ENCODE results near the gene IFNG. TPM values are rescaled to one million over a fixed set of nuclear protein-coding genes. Genes with fewer than 3 reads are reported as not detected.
"Not testable (repeated sequence)": the region's sequence is repeated elsewhere in the genome, so short reads cannot be mapped to it uniquely, and the experiment has no call there.

IFNG gene
- total RNA-seq, 2 donors from 2014 or later: 20,993 to 58,992 TPM

- peak overlapping the region; percentile 96 to 97 for H3K27ac Mint-ChIP-seq
- peaks cover 25% of the 10 kb centered on the region for H3K36me3 Mint-ChIP-seq
Observed at GRCh38 chr12:68178774-68179439, 19.4 kb upstream of the IFNG start.

GRCh38 chr12:68178184-68178583 lies 18.6 kb upstream of the IFNG start:
- Mint-ChIP-seq H3K4me1 (ENCODE audit: low read depth in 2 of 2) (peaks cover 79 to 90% of the 10 kb centered on the region in 2 donors), H3K36me3 (peaks cover 28% of the 10 kb centered on the region), H3K4me3 (peak overlapping the region; percentile 90), H3K9me3 (peaks cover 6% of the 10 kb centered on the region), H3K27me3 (no peaks in the 10 kb centered on the region), H3K27ac (peak overlapping the region; percentile 96 to 97)
- ATAC-seq (peak in 1 of 2 donors; percentile 1), DNase-seq (ENCODE audit: low spot score) (no peak)

More at GRCh38 chr12:68178774-68179439, 19.4 kb upstream of the IFNG start:
- no peaks in the 10 kb centered on the region for H3K27me3 Mint-ChIP-seq
- peaks cover 6% of the 10 kb centered on the region for H3K9me3 Mint-ChIP-seq
- peaks cover 77 to 90% of the 10 kb centered on the region in 2 donors for H3K4me1 Mint-ChIP-seq (ENCODE audit: low read depth in 2 of 2)
- DNase-seq (ENCODE audit: low spot score) (no peak), ATAC-seq (no peak)
- H3K4me3 Mint-ChIP-seq: peak overlapping the region; percentile 90

GRCh38 chr12:68177562-68177961 lies 18.0 kb upstream of the IFNG start:
- ATAC-seq: no peak
- H3K9me3 Mint-ChIP-seq: peaks cover 6% of the 10 kb centered on the region
- no peaks in the 10 kb centered on the region for H3K27me3 Mint-ChIP-seq
- peak overlapping the region; percentile 90 for H3K4me3 Mint-ChIP-seq
- no peak for DNase-seq (ENCODE audit: low spot score)
- peak overlapping the region; percentile 96 to 97 for H3K27ac Mint-ChIP-seq
- H3K36me3 Mint-ChIP-seq: peaks cover 28% of the 10 kb centered on the region
- H3K4me1 Mint-ChIP-seq (ENCODE audit: low read depth in 2 of 2): peaks cover 74 to 84% of the 10 kb centered on the region in 2 donors

GRCh38 chr12:68176257-68176656 lies 16.7 kb upstream of the IFNG start:
- peaks cover 72 to 87% of the 10 kb centered on the region in 2 donors for H3K4me1 Mint-ChIP-seq (ENCODE audit: low read depth in 2 of 2)
- DNase-seq (ENCODE audit: low spot score): peak; percentile 69
- H3K27me3 Mint-ChIP-seq: no peaks in the 10 kb centered on the region
- H3K9me3 Mint-ChIP-seq: peaks cover 6% of the 10 kb centered on the region
- peak overlapping the region; percentile 96 to 97 for H3K27ac Mint-ChIP-seq
- no peak for ATAC-seq
- peaks cover 28% of the 10 kb centered on the region for H3K36me3 Mint-ChIP-seq
- H3K4me3 Mint-ChIP-seq: peak overlapping the region; percentile 90

- DNase-seq (ENCODE audit: low spot score): peak; percentile 94
- peak; percentile 84 to 89 for ATAC-seq
- Mint-ChIP-seq H3K4me3 (peak overlapping the region; percentile 90), H3K36me3 (peaks cover 24% of the 10 kb centered on the region), H3K4me1 (ENCODE audit: low read depth in 2 of 2) (peaks cover 69 to 80% of the 10 kb centered on the region in 2 donors), H3K9me3 (peaks cover 4% of the 10 kb centered on the region), H3K27ac (peak overlapping the region; percentile 96 to 97), H3K27me3 (no peaks in the 10 kb centered on the region)
Observed at GRCh38 chr12:68175557-68176061, 16.1 kb upstream of the IFNG start.

GRCh38 chr12:68174761-68175160 lies 15.2 kb upstream of the IFNG start:
- H3K4me1 Mint-ChIP-seq (ENCODE audit: low read depth in 2 of 2): peaks cover 64 to 75% of the 10 kb centered on the region in 2 donors
- ATAC-seq; DNase-seq (ENCODE audit: low spot score); H3K9me3 Mint-ChIP-seq; H3K27me3 Mint-ChIP-seq: not testable (repeated sequence)
- H3K4me3 Mint-ChIP-seq: peak overlapping the region; percentile 90
- H3K36me3 Mint-ChIP-seq: peaks cover 22% of the 10 kb centered on the region
- peak overlapping the region; percentile 96 to 97 for H3K27ac Mint-ChIP-seq

- Mint-ChIP-seq H3K9me3 (peaks cover under 1% of the 10 kb centered on the region), H3K27ac (peak overlapping the region; percentile 96 to 97), H3K4me3 (peak overlapping the region; percentile 90), H3K36me3 (peaks cover 25% of the 10 kb centered on the region), H3K27me3 (no peaks in the 10 kb centered on the region), H3K4me1 (ENCODE audit: low read depth in 2 of 2) (peaks cover 67 to 76% of the 10 kb centered on the region in 2 donors)
- DNase-seq (ENCODE audit: low spot score): no peak
- no peak for ATAC-seq
Observed at GRCh38 chr12:68173792-68174191, 14.3 kb upstream of the IFNG start.

GRCh38 chr12:68170726-68171125 lies 11.2 kb upstream of the IFNG start:
- no peaks in the 10 kb centered on the region for H3K9me3 Mint-ChIP-seq
- no peak for DNase-seq (ENCODE audit: low spot score)
- no peak for ATAC-seq
- H3K27me3 Mint-ChIP-seq: no peaks in the 10 kb centered on the region
- H3K27ac Mint-ChIP-seq: peak overlapping the region; percentile 96 to 97
- H3K4me1 Mint-ChIP-seq (ENCODE audit: low read depth in 2 of 2): peaks cover 57 to 74% of the 10 kb centered on the region in 2 donors
- H3K36me3 Mint-ChIP-seq: peaks cover 21% of the 10 kb centered on the region
- peak overlapping the region; percentile 26 for H3K4me3 Mint-ChIP-seq

- Mint-ChIP-seq H3K36me3 (peaks cover 14% of the 10 kb centered on the region), H3K9me3 (no peaks in the 10 kb centered on the region), H3K4me3 (peak overlapping the region; percentile 73), H3K4me1 (ENCODE audit: low read depth in 2 of 2) (peaks cover 52 to 74% of the 10 kb centered on the region in 2 donors), H3K27ac (peak overlapping the region; percentile 96 to 97), H3K27me3 (no peaks in the 10 kb centered on the region)
- DNase-seq (ENCODE audit: low spot score): no peak
- ATAC-seq: peak; percentile 63 to 70
Observed at GRCh38 chr12:68169213-68169889, 9.8 kb upstream of the IFNG start.

GRCh38 chr12:68166317-68166831 lies 6.8 kb upstream of the IFNG start:
- H3K36me3 Mint-ChIP-seq: peaks cover 7% of the 10 kb centered on the region
- peak overlapping the region; percentile 96 to 97 for H3K27ac Mint-ChIP-seq
- H3K4me1 Mint-ChIP-seq (ENCODE audit: low read depth in 2 of 2): peaks cover 60 to 81% of the 10 kb centered on the region in 2 donors
- DNase-seq (ENCODE audit: low spot score) (no peak), ATAC-seq (no peak)
- peak overlapping the region; percentile 29 for H3K4me3 Mint-ChIP-seq
- no peaks in the 10 kb centered on the region for H3K9me3 Mint-ChIP-seq
- no peaks in the 10 kb centered on the region for H3K27me3 Mint-ChIP-seq

GRCh38 chr12:68163560-68164081 lies 4.1 kb upstream of the IFNG start:
- Mint-ChIP-seq H3K27me3 (no peaks in the 10 kb centered on the region), H3K27ac (peak overlapping the region; percentile 96 to 97), H3K36me3 (peaks cover 8% of the 10 kb centered on the region), H3K4me3 (peak overlapping the region; percentile 63), H3K9me3 (no peaks in the 10 kb centered on the region), H3K4me1 (ENCODE audit: low read depth in 2 of 2) (peaks cover 48 to 89% of the 10 kb centered on the region in 2 donors)
- peak; percentile 84 for DNase-seq (ENCODE audit: low spot score)
- ATAC-seq: peak; percentile 81 to 82

GRCh38 chr12:68162374-68162773 lies 2.8 kb upstream of the IFNG start:
- Mint-ChIP-seq H3K9me3 (no peaks in the 10 kb centered on the region), H3K4me3 (peak overlapping the region; percentile 63), H3K27ac (peak overlapping the region; percentile 96 to 97), H3K4me1 (ENCODE audit: low read depth in 2 of 2) (peaks cover 45 to 89% of the 10 kb centered on the region in 2 donors), H3K36me3 (peaks cover 21% of the 10 kb centered on the region), H3K27me3 (no peaks in the 10 kb centered on the region)
- DNase-seq (ENCODE audit: low spot score) (no peak), ATAC-seq (no peak)

GRCh38 chr12:68158432-68158831 lies 1.1 kb downstream of the IFNG start:
- Mint-ChIP-seq H3K4me1 (ENCODE audit: low read depth in 2 of 2) (peaks cover 37 to 84% of the 10 kb centered on the region in 2 donors), H3K27me3 (peaks cover 0 to 8% of the 10 kb centered on the region in 2 donors), H3K27ac (peak overlapping the region; percentile 96 to 97), H3K4me3 (peak overlapping the region; percentile 83), H3K36me3 (peaks cover 50% of the 10 kb centered on the region), H3K9me3 (no peaks in the 10 kb centered on the region)
- DNase-seq (ENCODE audit: low spot score): no peak
- no peak for ATAC-seq

Measured in natural killer cell treated with Interleukin-12 subunit alpha and Interleukin-12 subunit beta and Interleukin-15 and Interleukin-18, amount 100 ng/mL, for 72 hours (primary cell).